GM19099 (cell line): ENCODE data around the gene IL18RAP.

Experiments
- POLR2A ChIP-seq: IDR thresholded peaks from 3 replicates; pipeline ENCODE4 v1.6.1; 2011; ENCODE audit warnings: low read depth; ENCODE audit not compliant: insufficient read length; ENCODE audit errors: extremely low read depth

Gene IL18RAP

GRCh38 chr2:102422910-102423309 is at the start of gene IL18RAP:
TSS of gene IL18RAP (plus strand) at chr2:102423160. CDS start at chr2:102423278, 118 bp downstream.
- no peak for TF ChIP-seq POLR2A

- no peak for TF ChIP-seq POLR2A
Measured at GRCh38 chr2:102376052-102376591, 46.8 kb upstream of the IL18RAP start.

- no peak for TF ChIP-seq POLR2A
Measured at GRCh38 chr2:102383722-102384121, 39.2 kb upstream of the IL18RAP start.

- TF ChIP-seq POLR2A = no peak
Measured at GRCh38 chr2:102385522-102385921, 37.4 kb upstream of the IL18RAP start.

- TF ChIP-seq POLR2A = no peak
Measured at GRCh38 chr2:102386004-102386403, 37.0 kb upstream of the IL18RAP start.

- no peak for TF ChIP-seq POLR2A
Measured at GRCh38 chr2:102386867-102387541, 36.0 kb upstream of the IL18RAP start.

- no peak for TF ChIP-seq POLR2A
Measured at GRCh38 chr2:102387763-102388546, 35.0 kb upstream of the IL18RAP start.

GRCh38 chr2:102391565-102391964 is 31.4 kb upstream of the IL18RAP start:
- no peak for TF ChIP-seq POLR2A

GRCh38 chr2:102392096-102392495 is 30.9 kb upstream of the IL18RAP start:
- TF ChIP-seq POLR2A = no peak

- TF ChIP-seq POLR2A = no peak
Measured at GRCh38 chr2:102392942-102393341, 30.0 kb upstream of the IL18RAP start.

GRCh38 chr2:102396012-102396411 is 26.9 kb upstream of the IL18RAP start:
- TF ChIP-seq POLR2A = no peak

GRCh38 chr2:102397209-102397608 is 25.8 kb upstream of the IL18RAP start:
- no peak for TF ChIP-seq POLR2A

- no peak for TF ChIP-seq POLR2A
Measured at GRCh38 chr2:102399499-102400141, 23.3 kb upstream of the IL18RAP start.

- TF ChIP-seq POLR2A = no peak
Measured at GRCh38 chr2:102401456-102401855, 21.5 kb upstream of the IL18RAP start.

GRCh38 chr2:102401865-102402264 is 21.1 kb upstream of the IL18RAP start:
- no peak for TF ChIP-seq POLR2A

GRCh38 chr2:102410952-102411351 is 12.0 kb upstream of the IL18RAP start:
- TF ChIP-seq POLR2A = no peak

- TF ChIP-seq POLR2A = no peak
Measured at GRCh38 chr2:102412199-102412598, 10.8 kb upstream of the IL18RAP start.
